HepG2 (cell line): ENCODE data around the gene MECR. TPM values are rescaled to one million over a fixed set of nuclear protein-coding genes. Genes with fewer than 3 reads are reported as not detected.

Source experiments
- KDM5B ChIP-seq: sonication (generic); formaldehyde crosslinking; IDR thresholded peaks from 2 replicates; pipeline ENCODE4 v1.4.0; 2020; ENCODE audit warnings: missing genetic modification reagents, mild to moderate bottlenecking, borderline replicate concordance
- PHF20 ChIP-seq: sonication (generic); formaldehyde crosslinking; IDR thresholded peaks from 2 replicates; pipeline ENCODE4 v1.5.0; 2020; ENCODE audit warnings: mild to moderate bottlenecking, missing genetic modification reagents
- RERE ChIP-seq: IDR thresholded peaks from 2 replicates; pipeline ENCODE4 v1.6.1; 2016; ENCODE audit warnings: low read depth, missing genetic modification reagents, missing compliant biosample characterization
- ZBTB10 ChIP-seq: sonication (generic); formaldehyde crosslinking; IDR thresholded peaks from 2 replicates; pipeline ENCODE4 v1.4.0; 2020; ENCODE audit warnings: missing genetic modification reagents, borderline replicate concordance
- ZHX1 ChIP-seq: sonication (generic); formaldehyde crosslinking; IDR thresholded peaks from 2 replicates; pipeline ENCODE4 v1.8.1; 2022; ENCODE audit warnings: low read depth, mild to moderate bottlenecking, missing genetic modification reagents
- ZIK1 ChIP-seq: sonication (generic); formaldehyde crosslinking; IDR thresholded peaks from 2 replicates; pipeline ENCODE4 v1.5.0; 2020; ENCODE audit warnings: mild to moderate bottlenecking, low read depth, missing genetic modification reagents, borderline replicate concordance
- polyA plus RNA-seq, 8 experiments: library from polyadenylated mRNA; depleted of rRNA in 3 of 8; stranded (reverse) in 7 of 8; unstranded in 1 of 8; fragments of >200 nt; fragmentation: Illumina TruSeq in 4 of 8; extraction: Trizol in 4 of 8; gene quantifications; 2 replicates each; pipeline versions ENCODE4 v1.2.1 to v1.2.3, GENCODE V29; 2011 to 2016; ENCODE audit warnings: low read depth in 4 of 8, missing spikeins in 1 of 8, mixed read lengths in 1 of 8; ENCODE audit not compliant: insufficient read depth in 1 of 8
- total RNA-seq, 5 experiments: library from RNA; depleted of rRNA; stranded (reverse); fragments of >200 nt; fragmentation: Illumina TruSeq; extraction: Trizol; gene quantifications; 2 replicates each; pipeline ENCODE4 v1.2.3, GENCODE V29; 2016; ENCODE audit warnings: low read depth in 1 of 5

Gene MECR
- total and polyA plus RNA-seq, 2 of the 13 experiments (the other 11 are each of a cell fraction or from before 2014, with no cell fraction given) = 18.8 to 24.9 TPM

GRCh38 chr1:29202053-29202452, 28.7 kb downstream of the MECR start (continued):
- TF ChIP-seq ZIK1 = no peak
- TF ChIP-seq KDM5B = no peak
- TF ChIP-seq ZBTB10 (CRISPR knock-in tag) = no peak
- no peak for TF ChIP-seq PHF20 (CRISPR knock-in tag)
- no peak for TF ChIP-seq RERE
- TF ChIP-seq ZHX1 = no peak
